ENCODE measurements around the gene MBL2. TPM values are rescaled to one million over a fixed set of nuclear protein-coding genes. Genes with fewer than 3 reads are reported as not detected.

MBL2 gene
- total RNA-seq, 2 donors from 2014 or later = not detected

DNA sequence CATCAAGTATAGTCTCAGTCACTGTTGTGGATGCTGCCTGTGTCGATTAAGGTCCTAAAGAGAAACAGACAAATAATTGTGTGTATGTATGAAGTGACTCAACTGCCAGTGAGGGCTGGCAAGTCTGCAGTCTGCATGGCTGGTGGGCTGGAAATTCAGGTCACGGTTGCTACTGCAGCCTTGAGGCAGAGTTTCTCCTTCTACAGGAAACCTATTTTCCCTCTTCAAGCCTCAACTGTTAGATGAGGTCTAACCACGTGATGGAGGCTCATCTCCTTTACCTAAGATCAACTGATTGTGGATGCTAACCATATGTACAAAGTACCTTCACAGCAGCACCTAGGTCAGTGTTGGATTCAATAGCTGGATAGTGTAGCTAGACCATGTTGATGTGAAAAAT lies 29.9 kb downstream of the MBL2 start:
- H3K9ac ChIP-seq (ENCODE audit: extremely low read depth, low read length, poor library complexity, severe bottlenecking) = no peak overlapping the region
- DNase-seq = no peak
- no peaks in the 10 kb centered on the region for H3K4me1 ChIP-seq (ENCODE audit: control insufficient read depth, insufficient read depth, low read length)
- Mint-ChIP-seq H3K4me3 (no peak overlapping the region), H3K4me1 (no peaks in the 10 kb centered on the region), H3K36me3 (ENCODE audit: low read depth) (no peaks in the 10 kb centered on the region), H3K27ac (no peak overlapping the region), H3K9me3 (no peaks in the 10 kb centered on the region), H3K27me3 (ENCODE audit: insufficient read depth) (no peaks in the 10 kb centered on the region)
- H3K27me3 ChIP-seq (ENCODE audit: control insufficient read depth, insufficient read depth, low read length, poor library complexity, severe bottlenecking) = no peaks in the 10 kb centered on the region
- WGBS, 2 experiments (ENCODE audit: insufficient coverage in 1 of 2, insufficient read length in 1 of 2) = 79 to 91% methylated on average over 2 to 3 of the region's 3 CpGs
- H3K27ac ChIP-seq (ENCODE audit: low read depth, low read length) = no peak overlapping the region
- H3K36me3 ChIP-seq (ENCODE audit: control insufficient read depth, insufficient read depth, low read length) = no peaks in the 10 kb centered on the region
- no peaks in the 10 kb centered on the region for H3K9me3 ChIP-seq (ENCODE audit: control insufficient read depth, low read length)
- no peak for TF ChIP-seq CTCF (conservative IDR thresholded peaks at IDR 0.05)
- H3K4me3 ChIP-seq (ENCODE audit: low read length) = no peak overlapping the region

DNA sequence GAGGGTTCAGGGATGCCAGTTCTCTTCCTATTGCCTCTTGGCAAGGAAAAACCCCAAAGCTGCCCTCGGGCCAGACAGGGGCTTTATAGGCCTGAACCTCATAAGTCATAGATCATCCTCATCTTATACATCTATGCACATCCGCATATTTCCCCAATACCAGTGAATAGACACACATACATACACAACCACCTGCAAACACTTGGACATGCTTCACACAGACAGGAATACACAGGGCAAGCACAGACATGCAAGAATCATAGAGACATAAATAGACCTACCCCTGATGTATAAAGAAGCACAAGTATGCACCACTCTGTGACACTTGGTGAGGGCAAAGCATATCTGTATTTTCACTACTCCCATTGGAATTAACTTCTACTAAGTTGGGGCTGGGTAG lies 30.7 kb downstream of the MBL2 start:
- no peaks in the 10 kb centered on the region for H3K36me3 Mint-ChIP-seq (ENCODE audit: low read depth)
- H3K9me3 Mint-ChIP-seq = peaks cover 5% of the 10 kb centered on the region

GRCh38 chr10:52740913-52741675 lies 31.5 kb downstream of the MBL2 start:
- H3K9me3 Mint-ChIP-seq = peaks cover 13% of the 10 kb centered on the region
- peak; percentile 97 for TF ChIP-seq CTCF (conservative IDR thresholded peaks at IDR 0.05)
- no peak overlapping the region for H3K9ac ChIP-seq (ENCODE audit: extremely low read depth, low read length, poor library complexity, severe bottlenecking)
- peaks cover 11% of the 10 kb centered on the region for H3K9me3 ChIP-seq (ENCODE audit: control insufficient read depth, low read length)
- H3K27me3 Mint-ChIP-seq (ENCODE audit: insufficient read depth) = no peaks in the 10 kb centered on the region
- no peak overlapping the region for H3K27ac Mint-ChIP-seq
- no peaks in the 10 kb centered on the region for H3K27me3 ChIP-seq (ENCODE audit: control insufficient read depth, insufficient read depth, low read length, poor library complexity, severe bottlenecking)
- peak; percentile 95 for DNase-seq
- H3K36me3 ChIP-seq (ENCODE audit: control insufficient read depth, insufficient read depth, low read length) = no peaks in the 10 kb centered on the region
- H3K27ac ChIP-seq (ENCODE audit: low read depth, low read length) = no peak overlapping the region
- 64 to 100% methylated on average over 1 to 5 of the region's 5 CpGs for WGBS, 2 experiments (ENCODE audit: insufficient coverage in 1 of 2, insufficient read length in 1 of 2)
- no peaks in the 10 kb centered on the region for H3K4me1 Mint-ChIP-seq
- H3K4me1 ChIP-seq (ENCODE audit: control insufficient read depth, insufficient read depth, low read length) = no peaks in the 10 kb centered on the region
- no peak overlapping the region for H3K4me3 Mint-ChIP-seq
- no peaks in the 10 kb centered on the region for H3K36me3 Mint-ChIP-seq (ENCODE audit: low read depth)
- no peak overlapping the region for H3K4me3 ChIP-seq (ENCODE audit: low read length)

More for the DNA sequence above, 30.7 kb downstream of the MBL2 start:
- H3K9me3 ChIP-seq (ENCODE audit: control insufficient read depth, low read length) = peaks cover 4% of the 10 kb centered on the region
- no peak overlapping the region for H3K4me3 Mint-ChIP-seq
- H3K27ac ChIP-seq (ENCODE audit: low read depth, low read length) = no peak overlapping the region
- H3K27me3 ChIP-seq (ENCODE audit: control insufficient read depth, insufficient read depth, low read length, poor library complexity, severe bottlenecking) = no peaks in the 10 kb centered on the region
- H3K9ac ChIP-seq (ENCODE audit: extremely low read depth, low read length, poor library complexity, severe bottlenecking) = no peak overlapping the region
- DNase-seq = no peak
- H3K4me1 ChIP-seq (ENCODE audit: control insufficient read depth, insufficient read depth, low read length) = no peaks in the 10 kb centered on the region
- no peaks in the 10 kb centered on the region for H3K36me3 ChIP-seq (ENCODE audit: control insufficient read depth, insufficient read depth, low read length)
- H3K4me3 ChIP-seq (ENCODE audit: low read length) = no peak overlapping the region
- H3K27ac Mint-ChIP-seq = no peak overlapping the region
- H3K4me1 Mint-ChIP-seq = no peaks in the 10 kb centered on the region
- no peaks in the 10 kb centered on the region for H3K27me3 Mint-ChIP-seq (ENCODE audit: insufficient read depth)
- no peak for TF ChIP-seq CTCF (conservative IDR thresholded peaks at IDR 0.05)
- WGBS, 2 experiments (ENCODE audit: insufficient coverage in 1 of 2, insufficient read length in 1 of 2) = 83 to 89% methylated on average over 1 to 2 of the region's 2 CpGs

All from endodermal cell (in vitro differentiated cells).